IPS-18c (cell line): ENCODE results near the gene ATOSA.

Source experiments
- H3K4me3 ChIP-seq: 2 replicates; pipeline ENCODE4 v1.7.0; 2013; ENCODE audit warnings: low read depth, mild to moderate bottlenecking, low read length, moderate library complexity; ENCODE audit not compliant: insufficient read depth
- H3K9me3 ChIP-seq: one replicate; pipeline ENCODE4 v1.6.1; 2013; ENCODE audit warnings: mild to moderate bottlenecking, low read length, moderate library complexity; ENCODE audit not compliant: control insufficient read depth, insufficient read depth

The ATOSA gene, protein sequence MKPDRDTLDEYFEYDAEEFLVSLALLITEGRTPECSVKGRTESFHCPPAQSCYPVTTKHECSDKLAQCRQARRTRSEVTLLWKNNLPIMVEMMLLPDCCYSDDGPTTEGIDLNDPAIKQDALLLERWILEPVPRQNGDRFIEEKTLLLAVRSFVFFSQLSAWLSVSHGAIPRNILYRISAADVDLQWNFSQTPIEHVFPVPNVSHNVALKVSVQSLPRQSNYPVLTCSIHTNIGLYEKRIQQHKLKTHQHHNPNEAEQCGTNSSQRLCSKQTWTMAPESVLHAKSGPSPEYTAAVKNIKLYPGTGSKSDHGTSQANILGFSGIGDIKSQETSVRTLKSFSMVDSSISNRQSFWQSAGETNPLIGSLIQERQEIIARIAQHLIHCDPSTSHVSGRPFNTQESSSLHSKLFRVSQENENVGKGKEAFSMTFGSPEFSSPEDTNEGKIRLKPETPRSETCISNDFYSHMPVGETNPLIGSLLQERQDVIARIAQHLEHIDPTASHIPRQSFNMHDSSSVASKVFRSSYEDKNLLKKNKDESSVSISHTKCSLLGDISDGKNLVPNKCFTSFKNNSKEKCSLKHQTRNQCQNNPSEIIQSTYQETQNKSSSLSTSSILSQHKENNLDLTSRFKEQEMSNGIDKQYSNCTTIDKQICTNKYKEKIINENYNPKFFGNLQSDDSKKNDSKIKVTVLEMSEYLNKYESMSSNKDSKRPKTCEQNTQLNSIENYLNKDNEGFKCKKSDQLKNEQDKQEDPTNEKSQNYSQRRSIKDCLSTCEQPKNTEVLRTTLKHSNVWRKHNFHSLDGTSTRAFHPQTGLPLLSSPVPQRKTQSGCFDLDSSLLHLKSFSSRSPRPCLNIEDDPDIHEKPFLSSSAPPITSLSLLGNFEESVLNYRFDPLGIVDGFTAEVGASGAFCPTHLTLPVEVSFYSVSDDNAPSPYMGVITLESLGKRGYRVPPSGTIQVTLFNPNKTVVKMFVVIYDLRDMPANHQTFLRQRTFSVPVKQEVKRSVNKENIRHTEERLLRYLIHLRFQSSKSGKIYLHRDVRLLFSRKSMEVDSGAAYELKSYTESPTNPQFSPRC

DNA sequence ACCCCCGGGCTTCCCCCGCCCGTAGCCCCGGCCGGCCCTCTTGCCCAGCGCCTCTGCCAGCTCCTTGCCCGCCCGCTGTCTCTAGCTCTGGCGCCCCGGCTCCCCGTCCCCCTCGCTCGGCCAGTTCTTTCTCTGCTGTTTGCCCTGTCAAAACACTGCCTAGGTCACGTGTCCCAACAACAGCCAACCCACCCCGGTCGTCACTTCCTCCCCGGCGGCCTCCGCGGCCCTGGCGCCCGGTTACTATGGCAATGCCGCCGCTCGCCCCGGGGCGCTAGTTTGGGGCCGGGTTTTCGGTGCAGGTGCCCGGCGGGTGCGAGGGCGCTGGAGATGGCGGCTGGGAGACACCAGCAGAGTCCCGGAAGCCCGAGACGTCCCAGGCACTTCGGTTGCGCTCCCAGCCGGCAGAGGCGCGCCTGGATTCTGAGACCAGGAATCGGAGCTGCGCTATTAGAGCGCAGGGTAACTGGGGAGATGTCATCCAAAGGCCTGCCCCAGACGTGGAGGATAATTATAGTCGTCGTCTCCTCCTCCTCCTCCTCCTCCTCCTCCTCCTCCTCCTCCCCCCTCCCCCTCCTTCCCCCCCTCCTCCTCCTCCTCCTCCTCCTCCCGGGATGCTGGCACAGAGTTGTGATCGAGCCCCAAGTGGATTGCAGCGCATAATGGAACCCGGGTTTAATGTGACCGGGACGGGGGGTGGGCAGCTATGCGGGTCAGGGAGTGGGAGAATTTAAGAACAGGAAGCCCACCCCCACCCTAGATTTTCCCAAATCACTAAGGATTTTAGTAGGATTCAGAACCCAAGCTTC, at the start of gene ATOSA:
ATOSA (minus strand) TSS at position 157 of the 809 bp plus-strand sequence. CDS start 1,367 bp downstream, outside the sequence.
- Histone ChIP-seq H3K4me3 (peak within 1 kb of the TSS; percentile 88), H3K9me3 (no peaks in the 10 kb centered on the region)

DNA sequence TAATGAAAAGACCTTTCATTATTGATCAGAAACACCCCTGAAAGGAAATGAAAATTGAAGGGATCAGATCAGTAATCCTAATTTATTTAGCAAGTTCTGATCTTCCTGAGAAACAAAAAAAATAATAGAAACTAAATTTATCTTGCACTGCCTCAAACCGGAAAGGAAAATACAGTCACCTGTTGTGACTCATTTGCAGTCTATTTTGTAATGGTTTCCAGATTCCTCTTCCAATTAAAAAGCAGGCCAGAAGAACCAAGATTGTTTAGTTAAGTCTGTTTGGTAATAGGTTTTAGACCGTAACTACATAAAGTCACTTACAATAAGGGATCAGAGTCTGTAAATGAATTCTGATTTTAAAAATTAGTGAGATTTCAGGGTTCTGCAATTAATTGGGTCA, 49.7 kb upstream of the ATOSA start:
- Histone ChIP-seq H3K4me3 (no peak overlapping the region), H3K9me3 (no peaks in the 10 kb centered on the region)

DNA sequence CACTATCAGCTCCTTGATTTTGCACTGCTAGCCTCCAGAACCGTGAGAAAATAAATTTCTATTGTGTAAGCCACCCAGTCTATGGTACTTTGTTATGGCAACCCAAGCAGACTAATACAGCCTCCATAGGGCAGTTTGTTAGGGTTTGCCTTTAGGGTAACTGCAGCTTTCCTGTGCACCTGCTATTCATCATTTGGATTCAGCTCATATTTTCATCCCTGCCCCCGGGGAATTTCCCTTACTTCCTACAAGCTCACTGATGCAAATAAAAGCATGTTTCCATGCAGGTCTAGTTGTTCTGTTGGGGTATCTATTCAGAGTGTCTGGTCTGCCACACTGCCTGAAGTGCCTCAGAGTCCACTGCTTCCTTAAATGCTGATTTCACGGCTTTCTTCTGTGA, 48.6 kb upstream of the ATOSA start:
- no peaks in the 10 kb centered on the region for H3K9me3 ChIP-seq
- no peak overlapping the region for H3K4me3 ChIP-seq

DNA sequence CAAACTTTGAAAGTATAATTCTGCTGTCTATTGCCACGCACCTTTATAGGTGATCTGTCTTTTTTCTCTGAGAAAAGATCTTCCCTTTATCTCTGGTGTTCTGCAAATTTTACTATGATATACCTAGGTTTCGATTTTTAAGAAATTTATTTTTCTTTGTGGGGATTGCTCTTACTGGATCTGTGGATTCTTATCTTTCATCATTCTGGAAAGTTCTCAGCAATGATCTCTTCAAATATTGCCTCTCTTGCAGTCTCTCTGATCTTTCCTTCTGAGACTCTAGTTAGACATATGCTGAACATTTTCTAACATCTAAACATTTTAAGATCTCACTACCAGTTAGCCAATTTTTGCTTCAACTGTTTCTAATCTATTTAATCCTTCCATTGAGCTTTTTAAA, 47.0 kb upstream of the ATOSA start:
- Histone ChIP-seq H3K9me3 (no peaks in the 10 kb centered on the region), H3K4me3 (no peak overlapping the region)

DNA sequence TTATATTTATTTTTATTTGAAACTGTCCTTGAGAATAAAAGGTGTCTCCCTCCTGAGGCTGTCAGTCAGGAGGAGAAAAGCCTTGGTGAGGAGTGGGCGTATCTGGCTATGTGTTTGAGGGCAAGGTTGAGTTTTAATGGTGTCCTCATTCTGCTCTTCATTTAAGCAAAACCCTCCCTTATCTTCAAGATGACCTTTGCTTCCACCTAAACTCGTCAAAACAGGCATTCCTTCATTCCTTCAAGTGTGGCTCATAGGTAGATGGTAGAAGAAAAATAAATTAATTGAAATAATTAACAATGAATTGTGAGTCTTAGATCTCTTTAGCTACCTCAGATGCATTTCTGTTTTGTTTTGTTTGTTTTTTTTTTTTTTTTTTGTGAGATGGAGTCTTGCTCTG, 39.4 kb upstream of the ATOSA start:
- Histone ChIP-seq H3K9me3 (no peaks in the 10 kb centered on the region), H3K4me3 (no peak overlapping the region)

DNA sequence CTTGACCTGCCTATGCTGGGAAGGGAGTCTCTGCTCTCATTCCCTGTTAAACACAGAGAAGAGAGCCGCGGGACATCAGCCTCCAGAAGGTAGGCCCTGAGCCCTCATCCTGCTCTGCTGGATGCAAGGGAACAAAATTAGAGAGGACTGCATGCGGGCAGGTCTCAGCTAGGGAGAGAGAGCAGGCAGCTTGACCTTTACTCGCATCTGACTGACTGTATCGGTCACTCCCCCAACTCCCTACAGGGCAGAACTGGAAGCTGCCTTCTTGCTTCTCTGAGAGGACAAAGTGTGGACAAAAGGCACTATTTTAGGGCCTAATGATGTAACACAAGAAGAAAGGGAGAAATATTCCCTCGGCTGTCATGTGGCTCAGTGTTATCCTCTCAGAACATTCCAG, 38.7 kb upstream of the ATOSA start:
- Histone ChIP-seq H3K9me3 (no peaks in the 10 kb centered on the region), H3K4me3 (no peak overlapping the region)

DNA sequence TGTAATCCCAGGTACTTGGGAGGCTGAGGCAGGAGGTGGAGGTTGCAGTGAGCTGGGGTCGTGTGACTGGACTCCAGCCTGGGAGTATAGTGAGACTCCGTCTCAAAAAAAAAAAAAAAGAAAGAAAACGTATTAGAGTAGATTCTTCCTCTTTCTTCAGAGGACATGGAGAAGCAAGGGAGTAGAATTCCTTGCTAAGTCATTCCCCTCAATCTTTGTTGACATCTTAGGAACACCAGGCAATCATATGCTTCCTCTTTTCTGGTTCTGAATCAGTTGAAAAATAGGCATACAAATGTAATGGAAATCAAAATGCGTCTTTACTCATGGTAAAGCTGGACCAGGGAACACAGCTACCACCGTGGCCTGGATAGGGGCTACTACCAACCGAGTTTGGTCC, 38.3 kb upstream of the ATOSA start:
- H3K4me3 ChIP-seq: no peak overlapping the region
- no peaks in the 10 kb centered on the region for H3K9me3 ChIP-seq

DNA sequence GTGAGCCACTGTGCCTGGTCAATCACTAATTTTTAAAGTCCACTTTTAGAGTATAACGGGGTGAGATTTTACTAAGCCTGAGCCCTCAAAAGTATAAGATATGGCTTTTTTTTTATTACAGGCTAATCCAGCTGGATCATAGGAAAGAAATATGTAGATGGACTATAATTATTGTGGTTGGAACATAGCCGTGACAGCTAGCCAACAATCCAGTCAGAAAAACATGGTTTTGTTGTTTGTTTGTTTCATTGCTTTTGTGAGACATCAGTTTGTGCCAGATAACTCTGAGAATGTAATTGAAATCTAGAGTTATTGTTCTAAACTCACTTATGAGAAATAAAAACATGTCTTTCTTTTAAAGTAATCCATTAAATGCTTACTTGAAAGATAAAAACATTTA, 37.3 kb upstream of the ATOSA start:
- H3K9me3 ChIP-seq: no peaks in the 10 kb centered on the region
- no peak overlapping the region for H3K4me3 ChIP-seq

DNA sequence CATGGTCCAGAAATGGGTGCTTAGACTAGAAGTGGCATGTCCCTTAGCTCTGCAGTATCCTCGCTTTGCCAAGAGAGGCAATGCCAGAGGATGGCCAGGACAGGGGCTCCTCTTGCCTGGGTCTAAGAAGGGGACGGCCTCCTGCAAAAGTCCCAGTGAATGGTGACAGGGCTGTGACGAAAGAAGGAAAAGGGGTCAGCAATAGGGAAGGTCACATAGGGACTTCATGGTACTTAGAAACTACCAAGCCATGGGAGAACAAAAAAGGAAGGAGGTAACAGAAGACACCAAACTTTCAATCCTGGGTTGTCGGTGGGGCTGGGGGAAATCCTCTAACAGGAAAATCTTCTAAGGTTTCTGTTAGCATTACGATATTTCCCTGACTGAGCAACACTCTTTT, 36.2 kb upstream of the ATOSA start:
- H3K4me3 ChIP-seq: no peak overlapping the region
- no peaks in the 10 kb centered on the region for H3K9me3 ChIP-seq

DNA sequence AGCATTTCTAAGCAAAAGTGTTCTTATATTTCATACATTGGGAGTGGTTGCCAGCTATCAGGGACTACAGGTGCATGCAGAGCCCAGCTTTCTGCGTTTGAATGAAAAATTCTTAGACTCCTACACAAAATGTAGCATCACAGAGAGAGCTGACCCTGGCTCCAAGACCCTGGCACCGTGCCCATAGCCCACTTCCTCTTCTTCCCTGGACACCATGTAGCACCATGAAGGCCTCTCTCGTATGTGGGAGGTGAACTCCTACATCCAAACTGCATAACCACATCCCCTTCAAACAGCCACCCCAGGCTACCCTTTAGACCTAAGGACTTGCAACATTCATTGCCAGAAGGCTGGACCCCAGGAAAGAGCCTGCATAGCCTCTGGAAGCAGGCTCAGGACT, 35.8 kb upstream of the ATOSA start:
- H3K4me3 ChIP-seq: no peak overlapping the region
- no peaks in the 10 kb centered on the region for H3K9me3 ChIP-seq

DNA sequence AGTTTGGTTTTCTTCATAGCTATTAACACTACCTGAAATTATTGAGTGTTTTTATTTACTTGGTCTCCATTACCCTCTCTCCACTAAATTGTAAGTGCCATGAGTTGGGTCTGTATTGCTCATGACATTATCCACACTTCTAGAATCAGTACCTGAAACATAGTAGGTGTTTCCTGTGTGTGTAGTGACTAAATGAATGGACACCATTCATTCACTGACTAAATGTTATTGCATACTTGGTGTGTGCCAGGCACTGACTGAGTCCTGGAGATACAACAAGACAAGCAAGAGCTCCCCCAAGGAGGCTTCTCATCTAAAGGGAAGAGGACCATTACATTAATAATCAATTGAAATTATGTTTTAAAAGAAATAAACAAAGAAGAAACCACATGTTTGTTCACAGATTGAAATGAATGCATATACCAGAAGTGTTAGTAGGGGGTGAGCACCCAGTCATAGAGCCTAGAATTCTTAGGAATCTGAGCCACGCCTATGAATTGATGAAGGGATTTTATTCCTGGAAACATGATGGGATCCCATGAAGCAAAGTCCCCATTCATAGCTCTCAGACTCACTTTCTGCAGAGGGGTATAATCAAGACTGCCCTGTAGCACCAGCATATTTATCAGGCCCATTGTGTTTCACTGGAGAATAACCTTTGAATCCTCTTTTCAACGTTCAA, 31.7 kb upstream of the ATOSA start:
- no peak overlapping the region for H3K4me3 ChIP-seq
- no peaks in the 10 kb centered on the region for H3K9me3 ChIP-seq

DNA sequence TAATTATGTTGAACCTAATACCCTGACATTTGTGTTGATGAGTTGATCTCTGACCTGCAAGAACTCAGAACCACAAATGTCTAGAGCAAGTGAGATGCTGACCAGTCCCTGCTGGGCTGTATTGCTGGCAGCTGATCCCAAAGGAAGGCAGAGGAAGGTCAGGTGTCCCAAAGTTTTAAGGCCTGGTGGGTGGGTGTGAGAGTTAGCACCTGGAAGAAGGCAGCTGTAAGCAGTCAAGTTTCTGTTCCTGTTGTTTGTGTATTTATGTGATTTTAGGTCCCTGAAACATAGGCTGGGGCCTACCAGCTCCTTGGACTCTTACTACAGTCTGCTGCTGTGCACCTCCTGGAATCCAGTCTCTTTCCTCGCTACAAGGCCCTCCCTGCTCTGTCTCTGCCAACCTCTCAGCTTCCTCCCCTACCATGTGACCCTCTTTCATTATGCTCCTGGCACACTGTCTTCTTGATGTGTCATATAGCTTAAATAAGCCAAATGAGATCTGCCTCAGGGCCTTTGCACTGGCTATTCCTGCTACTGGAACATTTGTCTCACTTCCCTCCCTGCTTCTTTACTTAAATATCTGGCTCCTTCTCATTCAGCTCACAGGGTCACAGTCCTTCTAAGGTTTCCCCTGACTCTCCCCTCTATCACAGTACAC, 31.0 kb upstream of the ATOSA start:
- no peak overlapping the region for H3K4me3 ChIP-seq
- H3K9me3 ChIP-seq: no peaks in the 10 kb centered on the region

DNA sequence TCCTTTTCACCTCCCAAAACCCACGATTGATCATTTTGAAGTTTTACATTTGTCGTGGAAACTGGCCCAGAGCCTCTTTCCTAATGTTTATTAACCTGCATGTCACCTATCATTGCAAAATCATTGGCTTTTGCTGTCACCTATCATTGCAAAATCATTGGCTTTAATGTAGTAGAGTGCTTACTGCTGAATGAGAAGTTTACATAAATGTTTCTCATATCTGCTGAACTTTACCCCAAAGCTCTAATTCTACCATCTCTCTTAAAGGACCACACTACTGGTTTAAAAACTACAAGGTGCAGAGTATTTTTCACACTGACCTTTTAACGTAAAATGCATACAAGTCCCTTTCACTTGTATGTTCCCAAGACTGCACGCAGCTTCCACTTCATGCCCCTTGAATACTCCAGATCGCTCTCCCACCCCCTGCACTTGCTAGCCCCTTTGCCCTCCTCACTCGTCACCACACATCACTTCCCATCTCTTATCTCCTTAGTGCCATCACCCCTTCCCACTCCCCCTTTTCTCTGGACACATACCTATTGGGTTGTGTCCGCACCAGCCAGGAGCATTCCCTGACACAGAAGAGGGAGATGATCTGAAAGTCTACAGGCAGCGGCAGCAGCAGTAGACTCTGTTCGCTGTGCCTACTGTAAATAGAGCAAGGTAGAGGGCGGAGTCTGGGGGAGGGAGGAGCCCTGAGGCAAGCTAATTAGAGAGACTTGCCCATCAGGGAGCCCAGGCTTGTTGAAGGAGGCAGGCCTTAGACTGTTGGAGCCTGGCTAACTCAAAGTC, 30.2 kb upstream of the ATOSA start:
- no peaks in the 10 kb centered on the region for H3K9me3 ChIP-seq
- peak overlapping the region; percentile 49; the same call in 1 of the 2 replicates for H3K4me3 ChIP-seq

DNA sequence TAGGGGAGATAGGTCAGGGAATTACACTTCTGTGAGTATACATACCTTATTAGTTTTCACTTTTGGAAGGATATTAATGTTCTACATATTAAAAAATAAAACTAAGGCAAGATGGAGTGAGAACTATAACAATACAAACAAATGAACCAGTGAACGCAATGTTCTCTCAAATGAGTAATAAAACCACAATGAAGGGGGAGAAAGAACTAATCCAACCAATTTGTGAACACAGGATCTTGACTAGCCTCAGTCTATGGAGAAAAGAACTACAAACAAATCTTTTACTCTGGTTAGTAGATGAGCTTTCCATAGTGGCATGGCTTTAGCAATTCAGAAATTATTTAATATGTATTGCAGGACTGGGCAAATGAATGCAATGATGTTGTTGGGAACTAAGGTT, 26.9 kb upstream of the ATOSA start:
- Histone ChIP-seq H3K4me3 (no peak overlapping the region), H3K9me3 (no peaks in the 10 kb centered on the region)

DNA sequence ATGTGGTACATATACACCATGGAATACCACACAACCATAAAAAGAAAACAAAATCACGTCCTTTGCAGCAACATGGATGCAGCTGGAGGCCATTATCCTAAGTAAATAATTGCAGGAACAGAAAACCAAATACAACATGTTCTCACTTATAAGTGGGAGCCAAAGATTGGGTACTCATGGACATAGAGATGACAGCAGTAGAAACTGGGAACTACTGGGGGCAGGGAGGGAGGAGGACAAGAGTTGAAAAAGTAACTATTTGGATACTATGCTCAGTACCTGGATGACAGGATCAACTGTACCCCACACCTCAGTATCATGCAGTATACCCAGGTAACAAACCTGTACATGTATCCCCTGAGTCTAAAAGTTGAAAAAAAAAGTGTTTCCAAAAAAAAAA, 23.2 kb upstream of the ATOSA start:
- Histone ChIP-seq H3K4me3 (no peak overlapping the region), H3K9me3 (no peaks in the 10 kb centered on the region)

DNA sequence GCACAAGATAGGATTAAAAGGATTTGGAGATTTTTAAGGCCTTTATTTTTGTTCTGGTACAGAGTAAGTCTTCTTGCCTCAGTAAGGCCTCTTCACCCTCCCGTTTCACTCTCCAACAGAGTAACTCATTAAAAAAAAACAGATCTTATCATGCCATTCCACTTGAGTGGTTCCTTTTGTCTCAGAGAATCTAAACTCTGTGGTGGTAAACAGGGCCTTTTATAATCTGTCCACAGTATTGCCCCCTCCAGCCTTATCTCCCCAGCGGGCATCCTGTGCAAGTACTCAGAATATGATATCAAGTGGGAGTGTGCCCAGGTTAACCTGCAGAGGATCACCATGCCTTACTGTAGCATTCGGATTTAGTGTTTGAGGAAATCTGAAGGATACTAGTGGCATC, 20.3 kb upstream of the ATOSA start:
- H3K4me3 ChIP-seq: no peak overlapping the region
- H3K9me3 ChIP-seq: no peaks in the 10 kb centered on the region
